Activated CD4-positive, alpha-beta T cell treated with anti-CD3 and anti-CD28 coated beads for 4 hours (primary cell): ENCODE data around the gene CHMP3.
"Not testable (repeated sequence)": the region's sequence is repeated elsewhere in the genome, so short reads cannot be mapped to it uniquely, and the experiment has no call there.

Experiments
- DNase-seq, 2 donors: peaks; one replicate each; pipeline ENCODE4 v3.0.0-alpha.2; 2020

CHMP3 gene

DNA sequence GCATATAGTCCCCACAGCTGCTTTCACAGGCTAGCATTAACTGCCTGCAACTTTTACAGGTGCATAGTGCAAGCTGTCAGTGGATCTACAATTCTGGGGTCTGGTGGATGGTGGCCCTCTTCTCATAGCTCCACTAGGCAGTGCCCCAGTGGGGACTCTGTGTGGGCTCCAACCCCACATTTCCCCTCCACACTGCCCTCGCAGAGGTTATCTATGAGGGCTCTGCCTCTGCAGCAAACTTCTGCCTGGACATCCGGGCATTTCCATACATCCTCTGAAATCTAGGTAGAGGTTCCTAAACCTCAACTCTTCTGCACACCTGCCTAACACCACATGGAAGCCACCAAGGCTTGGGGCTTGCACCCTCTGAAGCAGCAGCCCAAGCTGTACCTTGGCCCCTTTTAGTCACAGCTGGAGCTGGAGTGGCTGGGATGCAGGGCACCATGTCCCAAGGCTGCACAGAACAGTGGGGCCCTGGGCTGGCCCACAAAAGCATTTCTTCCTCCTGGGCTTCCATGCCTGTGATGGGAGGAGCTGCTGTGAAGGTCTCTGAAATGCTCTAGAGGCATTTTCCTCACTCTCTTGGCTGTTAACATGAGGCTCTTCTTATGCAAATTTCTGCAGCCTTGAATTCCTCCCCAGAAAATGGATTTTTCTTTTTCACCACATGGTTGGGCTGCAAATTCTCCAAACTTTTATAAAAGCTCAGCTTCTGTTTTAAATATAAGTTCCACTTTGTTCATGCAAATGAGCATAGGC lies 62.7 kb downstream of the CHMP3 start:
- no peak for DNase-seq

- DNase-seq = no peak
These were observed 63.9 kb downstream of the CHMP3 start for GRCh38 chr2:86499326-86499725.

- no peak for DNase-seq
These were observed 64.6 kb downstream of the CHMP3 start for GRCh38 chr2:86498468-86499260.

DNA sequence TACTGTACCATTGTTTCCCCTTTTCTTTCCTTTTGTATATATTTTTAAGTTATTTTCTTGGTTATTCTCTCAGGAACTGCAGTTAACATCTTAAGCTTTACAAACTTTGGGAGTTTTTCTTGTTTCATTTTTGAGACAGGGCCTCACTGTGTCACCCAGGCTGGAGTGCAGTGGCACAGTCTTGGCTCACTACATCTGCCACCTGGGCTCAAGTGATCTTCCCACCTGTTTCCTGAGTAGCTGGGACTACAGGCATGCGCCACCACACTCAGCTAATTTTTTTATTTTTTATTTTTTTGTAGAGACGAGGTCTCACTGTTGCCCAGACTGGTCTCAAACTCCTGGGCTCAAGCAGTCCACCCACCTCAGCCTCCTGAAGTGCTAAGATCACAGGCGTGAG lies 66.9 kb downstream of the CHMP3 start:
- not testable (repeated sequence) for DNase-seq

GRCh38 chr2:86492048-86492453 lies 71.2 kb downstream of the CHMP3 start:
- DNase-seq = no peak

DNA sequence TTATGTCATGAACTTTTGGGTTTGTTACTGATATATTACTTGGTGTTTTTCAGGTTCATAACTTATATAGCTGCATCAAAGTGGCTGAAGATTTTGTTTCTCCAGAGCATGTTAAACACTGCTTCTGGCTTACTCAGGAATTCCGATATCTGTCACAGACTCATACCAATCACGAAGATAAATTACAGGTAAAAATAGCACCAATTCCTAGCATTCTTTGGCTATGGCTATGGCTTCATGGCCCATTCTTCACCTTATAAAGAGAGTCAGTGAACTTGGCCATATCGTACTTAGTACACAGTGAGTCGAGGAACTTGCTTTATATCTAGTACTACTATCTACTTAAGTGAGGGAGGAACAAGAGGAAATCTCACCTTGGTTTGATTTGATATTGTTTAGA lies 72.2 kb downstream of the CHMP3 start:
- DNase-seq = no peak

- DNase-seq = no peak
These were observed 73.0 kb downstream of the CHMP3 start for GRCh38 chr2:86490245-86490644.

DNA sequence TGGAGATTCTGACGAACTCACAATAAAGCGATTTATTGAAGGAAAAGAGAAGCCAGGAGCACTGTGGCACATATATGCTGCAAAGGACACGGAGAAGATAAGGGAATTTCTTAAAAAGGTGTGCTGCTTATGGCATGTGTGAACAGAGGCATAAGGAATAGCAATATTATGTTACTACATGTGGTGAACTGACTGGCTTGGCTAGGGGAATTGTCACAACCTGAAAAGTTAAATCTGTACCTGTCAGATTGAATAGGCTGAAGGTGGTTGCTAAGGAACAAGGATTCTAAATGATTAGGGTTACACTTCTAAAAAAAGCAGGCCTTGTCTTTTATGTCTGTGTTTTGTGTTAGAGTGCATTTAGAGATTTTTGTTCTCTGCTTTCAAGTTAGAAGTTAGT lies 73.7 kb downstream of the CHMP3 start:
- no peak for DNase-seq

DNA sequence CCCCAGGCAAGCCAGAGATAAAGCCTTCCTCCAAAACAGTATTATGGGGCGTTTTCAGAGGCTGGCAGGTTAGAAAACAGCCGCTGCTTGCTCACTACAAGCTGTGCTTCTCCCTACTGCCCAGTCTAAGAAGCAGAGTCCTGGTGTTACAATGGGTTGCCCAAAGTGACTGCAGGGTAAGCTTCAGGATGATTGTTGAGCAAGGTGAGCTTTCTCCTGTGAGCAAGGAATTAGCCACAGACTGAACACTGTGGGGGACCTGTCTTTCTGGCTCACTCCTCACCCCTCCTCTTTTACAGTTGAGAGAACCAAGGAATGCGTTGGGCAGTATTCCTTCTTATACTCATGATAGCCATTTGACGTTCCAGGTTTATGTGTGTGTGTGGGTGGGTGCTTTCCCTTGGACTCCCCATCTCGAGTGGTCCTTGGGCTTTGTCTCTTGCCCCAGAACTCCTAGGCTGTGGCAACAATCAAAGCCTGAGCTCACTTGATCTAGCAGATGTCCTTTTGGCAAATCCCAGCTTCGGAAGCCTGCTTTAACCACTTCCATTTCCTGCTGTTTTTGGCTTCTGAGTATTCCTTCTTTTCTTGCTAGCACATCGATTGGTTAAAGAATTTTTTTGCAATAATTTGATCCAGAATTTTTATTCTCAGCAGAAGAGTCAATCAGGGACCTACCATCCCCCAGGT lies 74.5 kb downstream of the CHMP3 start:
- DNase-seq = no peak

DNA sequence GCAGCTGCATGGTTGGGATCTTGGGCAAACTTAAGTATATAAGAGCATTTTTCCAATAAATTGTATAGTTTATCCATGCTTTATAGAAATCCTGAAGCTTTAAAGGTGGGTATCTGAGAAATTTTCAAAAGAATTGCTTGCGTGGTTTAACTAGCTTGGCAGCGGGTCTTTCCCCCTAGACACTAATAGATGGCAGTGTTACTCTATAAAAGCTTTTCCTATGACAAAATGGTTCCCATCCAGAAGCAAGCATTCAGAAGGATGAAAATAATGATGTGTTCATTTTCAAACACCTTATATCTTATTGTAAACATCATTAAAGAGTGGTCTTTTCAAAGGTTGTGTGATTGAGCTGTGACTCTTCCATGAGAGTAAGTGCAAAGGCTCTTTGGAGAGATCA lies 76.2 kb downstream of the CHMP3 start:
- no peak for DNase-seq

DNA sequence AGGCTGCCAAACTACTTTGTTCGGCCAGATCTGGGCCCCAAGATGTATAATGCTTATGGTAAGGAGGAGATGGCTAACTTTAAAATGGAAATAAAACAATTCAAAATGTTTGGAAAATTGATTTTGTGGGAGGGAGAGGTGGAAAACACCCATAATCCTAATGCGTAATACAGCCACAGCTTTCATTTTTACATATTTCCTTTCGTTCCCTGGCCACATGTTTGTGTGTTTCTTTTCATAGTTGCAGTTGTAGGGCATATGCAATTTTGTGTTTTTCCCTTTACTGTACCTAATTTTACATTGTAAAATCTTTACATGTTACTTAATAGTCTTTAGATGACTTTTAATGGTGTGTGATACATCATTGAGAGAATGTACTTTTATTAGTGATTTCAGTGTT lies 77.4 kb downstream of the CHMP3 start:
- no peak for DNase-seq

DNA sequence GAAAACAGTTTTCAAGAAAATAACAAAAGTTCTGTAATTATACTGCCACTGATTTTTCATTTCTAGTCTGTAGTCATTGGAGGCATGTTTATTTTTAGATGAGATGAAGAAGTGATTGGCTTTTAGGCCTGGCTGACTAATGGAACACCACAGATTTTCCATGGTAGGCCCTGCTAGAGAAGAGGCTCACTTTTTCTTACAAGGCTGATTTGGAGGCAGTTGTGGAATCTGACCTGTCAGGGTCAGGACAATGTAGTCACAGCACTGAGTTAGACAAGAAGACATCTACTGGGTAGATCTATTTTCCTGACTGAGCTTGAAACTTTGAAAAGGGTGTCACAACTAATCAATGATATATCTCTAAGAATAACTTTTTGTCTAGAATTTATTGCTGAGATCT lies 78.1 kb downstream of the CHMP3 start:
- DNase-seq = no peak

- DNase-seq = no peak
These were observed 78.9 kb downstream of the CHMP3 start for GRCh38 chr2:86484385-86484784.

GRCh38 chr2:86482034-86482433 lies 81.2 kb downstream of the CHMP3 start:
- no peak for DNase-seq

GRCh38 chr2:86480105-86480504 lies 83.1 kb downstream of the CHMP3 start:
- DNase-seq = no peak

DNA sequence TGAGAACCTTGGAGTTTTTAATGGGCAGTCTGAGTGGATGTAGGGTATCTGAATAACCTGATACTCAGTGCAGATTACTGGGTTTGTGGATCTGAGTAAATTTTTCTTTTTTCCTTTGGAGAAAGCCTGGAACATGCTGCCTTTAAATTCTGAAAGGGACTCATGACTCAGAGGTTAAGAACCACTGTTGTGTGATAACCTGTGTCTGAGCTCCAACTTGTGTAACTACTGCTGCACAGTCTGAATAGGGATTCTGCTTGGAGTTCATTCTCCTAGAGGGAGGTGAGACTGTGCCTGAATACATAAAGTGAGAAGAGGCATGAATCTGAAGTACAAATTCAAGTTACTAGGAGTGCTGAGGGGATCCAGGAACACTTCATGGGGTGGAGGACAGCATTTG lies 85.9 kb downstream of the CHMP3 start:
- DNase-seq = no peak

DNA sequence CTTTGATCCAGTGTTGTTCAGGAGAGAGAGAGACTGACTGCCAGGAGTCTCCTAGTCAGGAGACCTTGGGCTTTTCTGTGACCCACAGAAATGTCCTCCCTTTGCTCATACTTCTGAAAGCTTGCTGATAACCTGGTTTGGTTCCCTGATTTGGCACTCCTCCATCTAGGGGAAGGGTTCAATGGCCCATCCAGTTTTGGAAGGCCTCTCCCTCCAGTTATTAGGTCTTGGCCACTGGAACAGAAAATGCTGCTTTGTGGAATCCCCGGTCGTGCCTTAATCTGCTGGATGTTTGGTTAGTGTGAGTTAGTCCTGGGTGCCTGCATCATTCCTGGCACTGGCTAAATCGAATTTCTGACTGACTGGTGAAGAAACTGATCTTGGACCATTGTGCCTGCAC lies 86.3 kb downstream of the CHMP3 start:
- DNase-seq = no peak

GRCh38 chr2:86476092-86476491 lies 87.2 kb downstream of the CHMP3 start:
- DNase-seq = no peak

DNA sequence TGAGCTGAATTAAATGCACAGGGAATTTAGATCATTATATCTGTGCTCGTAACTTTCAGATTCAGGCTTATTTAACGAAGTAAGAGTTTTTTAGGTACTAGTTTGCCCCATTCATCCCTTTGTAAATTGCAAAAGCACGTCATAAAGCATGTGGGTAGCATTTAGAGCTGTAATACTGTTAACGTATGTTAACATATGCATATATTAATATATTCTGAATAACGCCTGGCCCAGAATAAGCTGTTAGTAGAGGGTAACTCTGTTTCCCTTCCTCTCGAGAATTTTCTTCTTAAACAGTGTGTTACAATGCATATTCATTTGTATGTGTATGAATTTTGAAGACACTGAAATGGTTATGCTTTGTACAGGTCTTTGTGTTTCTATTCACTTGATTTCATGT lies 91.6 kb downstream of the CHMP3 start:
- DNase-seq = no peak

GRCh38 chr2:86470890-86471289 lies 92.4 kb downstream of the CHMP3 start:
- DNase-seq = no peak

- DNase-seq = peak; percentile 29 to 40
These were observed 94.8 kb downstream of the CHMP3 start for GRCh38 chr2:86468162-86469033.

GRCh38 chr2:86466306-86466705 lies 96.9 kb downstream of the CHMP3 start:
- no peak for DNase-seq

DNA sequence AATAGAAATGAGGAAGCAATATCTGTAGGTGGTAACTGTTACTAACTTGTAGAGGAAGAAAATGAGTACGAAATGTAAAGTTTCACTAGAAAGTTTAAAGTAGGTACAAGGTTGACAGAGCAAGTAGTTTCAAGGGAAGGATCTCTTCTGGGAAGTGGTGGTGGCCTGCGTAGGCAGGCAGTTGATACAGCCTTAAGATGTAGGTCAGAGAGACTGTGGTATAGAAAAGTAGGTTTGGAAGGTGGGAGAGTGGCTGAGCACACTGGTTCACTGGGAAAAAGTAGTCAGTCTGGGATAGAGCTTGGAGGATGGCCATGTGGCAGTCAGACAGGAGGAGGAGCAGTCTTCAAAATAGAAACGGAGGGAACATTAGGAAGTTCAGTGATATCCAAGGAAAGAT lies 98.6 kb downstream of the CHMP3 start:
- no peak for DNase-seq
